Esophagus muscularis mucosa (tissue), 3 donors: ENCODE results near the gene CASTOR1.

Experiments used
- CTCF ChIP-seq, 3 experiments: fragments of 200-600 bp in 2 of 3; fragments of 450-650 bp in 1 of 3; sonication (generic) in 2 of 3; IDR thresholded peaks; one replicate each; pipeline ENCODE4 v1.5.1; 2017 to 2019; ENCODE audit warnings: antibody characterized with exemption in 3 of 3, mild to moderate bottlenecking in 2 of 3, moderate library complexity in 1 of 3
- POLR2A ChIP-seq: fragments of 450-650 bp; IDR thresholded peaks from one replicate; pipeline ENCODE4 v1.6.1; 2017; ENCODE audit warnings: antibody characterized with exemption, moderate library complexity, mild to moderate bottlenecking, low read depth
- POLR2AphosphoS5 ChIP-seq, 2 donors: sonication (generic); formaldehyde crosslinking; IDR thresholded peaks; one replicate each; pipeline ENCODE4 v1.6.1; 2017; ENCODE audit warnings: antibody characterized with exemption in 2 of 2

DNA sequence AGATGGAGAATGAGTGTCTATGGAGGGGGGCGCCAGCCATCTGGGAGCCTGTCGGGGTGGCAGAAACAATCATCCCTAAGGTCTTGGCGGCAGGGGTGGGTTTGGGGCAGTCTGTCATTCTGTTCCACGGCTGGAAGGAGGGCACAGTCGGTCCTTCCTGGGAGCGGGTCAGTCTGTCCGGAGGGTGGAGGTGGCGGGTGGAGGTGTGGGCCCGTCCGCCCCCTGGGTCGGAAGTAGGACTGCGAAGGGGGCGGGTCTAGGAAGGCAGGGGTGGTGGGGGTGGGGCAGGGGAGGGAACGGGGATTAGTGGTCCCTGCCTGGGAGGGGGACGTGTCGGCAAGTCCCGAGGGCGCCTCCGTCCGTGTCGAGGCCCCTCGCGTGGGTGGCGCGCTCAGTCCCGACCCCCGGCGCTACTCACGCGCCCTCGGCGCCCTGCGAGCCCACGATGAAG is 37.0 kb upstream of the CASTOR1 start:
- no peak for TF ChIP-seq CTCF (IDR thresholded peaks at IDR 0.05)
- TF ChIP-seq POLR2A: no peak
- TF ChIP-seq POLR2AphosphoS5 (IDR thresholded peaks at IDR 0.05): no peak
